WI38 (cell line): ENCODE results near the gene CSTPP1.
"Not testable (repeated sequence)": the region's sequence is repeated elsewhere in the genome, so short reads cannot be mapped to it uniquely, and the experiment has no call there.

Source experiments
- H3K4me3 ChIP-seq: 2 replicates; pipeline ENCODE4 v1.5.1; 2011; ENCODE audit warnings: low read depth, mild to moderate bottlenecking, control low read depth, low read length
- CTCF ChIP-seq: IDR thresholded peaks from 2 replicates; pipeline ENCODE4 v1.5.1; 2012; ENCODE audit warnings: low read depth, mild to moderate bottlenecking, control low read depth, low read length

Gene CSTPP1

GRCh38 chr11:47093541-47093940 lies 157.0 kb downstream of the CSTPP1 start:
- no peak for TF ChIP-seq CTCF
- H3K4me3 ChIP-seq = no peak overlapping the region

GRCh38 chr11:47096871-47097270 lies 160.3 kb downstream of the CSTPP1 start:
- H3K4me3 ChIP-seq = not testable (repeated sequence)

GRCh38 chr11:47098223-47098622 lies 161.7 kb downstream of the CSTPP1 start:
- H3K4me3 ChIP-seq = not testable (repeated sequence)

- no peak for TF ChIP-seq CTCF
- H3K4me3 ChIP-seq = no peak overlapping the region
Observed at GRCh38 chr11:47099214-47099917, 162.8 kb downstream of the CSTPP1 start.

GRCh38 chr11:47099918-47100315 lies 163.4 kb downstream of the CSTPP1 start:
- TF ChIP-seq CTCF = no peak
- no peak overlapping the region for H3K4me3 ChIP-seq

GRCh38 chr11:47101406-47101805 lies 164.8 kb downstream of the CSTPP1 start:
- H3K4me3 ChIP-seq = no peak overlapping the region
- TF ChIP-seq CTCF = no peak

GRCh38 chr11:47104261-47104950 lies 167.8 kb downstream of the CSTPP1 start:
- TF ChIP-seq CTCF = no peak
- no peak overlapping the region for H3K4me3 ChIP-seq

- H3K4me3 ChIP-seq = no peak overlapping the region
- TF ChIP-seq CTCF = no peak
Observed at GRCh38 chr11:47105541-47105940, 169.0 kb downstream of the CSTPP1 start.
